Activated effector memory CD4-positive, alpha-beta T cell treated with Interleukin-2 at 50 U/mL for 16 hours (primary cell): ENCODE data around the gene PDS5A.
"Not testable (repeated sequence)": the region's sequence is repeated elsewhere in the genome, so short reads cannot be mapped to it uniquely, and the experiment has no call there.

Experiments used
- DNase-seq: peaks from one replicate; pipeline ENCODE4 v3.0.0-alpha.2; 2020

PDS5A gene

DNA sequence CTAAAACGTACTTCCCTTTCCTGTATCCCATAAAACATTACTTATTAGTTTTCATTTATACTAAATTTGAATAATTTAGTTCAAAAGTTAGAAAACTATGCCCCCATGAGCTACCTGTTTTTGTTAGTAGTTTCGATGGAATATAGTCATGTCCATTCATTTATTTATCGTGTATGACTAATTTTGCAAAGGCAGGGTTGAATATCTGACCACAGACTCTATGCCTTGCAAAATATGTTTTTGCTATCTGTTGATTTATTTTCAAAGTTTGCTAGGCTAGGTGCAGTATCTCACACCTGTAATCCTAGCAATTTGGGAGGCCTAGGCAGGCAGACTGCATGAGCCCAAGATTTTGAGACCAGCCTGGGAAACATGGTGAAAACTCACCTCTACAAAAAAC is 78.4 kb downstream of the PDS5A start:
- DNase-seq, result no peak

DNA sequence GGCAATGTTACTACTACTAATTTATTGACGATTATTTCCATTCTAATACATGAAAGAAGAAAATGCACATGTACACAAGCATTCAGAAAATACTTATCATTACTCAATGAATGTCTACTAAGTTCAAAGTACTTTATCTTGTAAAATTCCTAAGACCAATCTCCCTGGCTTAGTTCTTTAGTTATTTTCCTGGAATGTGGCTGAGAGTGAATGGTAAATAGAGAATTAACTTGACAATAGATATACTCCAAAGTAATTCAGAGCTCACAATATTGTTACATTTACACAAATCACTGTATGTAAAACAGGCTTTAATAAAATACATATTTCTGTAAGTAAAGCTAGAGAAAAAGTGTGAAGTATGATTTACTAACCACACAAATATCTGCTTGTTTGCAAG is 79.7 kb downstream of the PDS5A start:
- DNase-seq, result no peak

DNA sequence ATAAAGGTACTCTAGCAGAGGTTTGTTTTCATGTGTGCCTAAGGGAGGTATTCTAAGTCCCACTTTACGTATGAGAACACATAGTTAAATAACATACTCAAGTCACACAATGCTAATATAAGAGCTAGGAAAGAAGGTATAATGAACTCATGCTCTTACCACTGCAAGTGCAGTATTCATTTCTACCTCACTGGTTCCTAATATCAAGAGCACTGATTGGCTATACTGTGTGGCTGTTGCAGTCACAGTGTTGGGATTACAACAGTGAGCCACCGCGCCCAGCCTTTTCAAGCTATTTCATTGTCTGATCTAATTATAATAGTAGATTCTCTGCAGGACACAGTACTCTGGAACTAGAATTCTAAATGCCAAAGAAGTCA is 84.0 kb downstream of the PDS5A start:
- DNase-seq, result no peak

DNA sequence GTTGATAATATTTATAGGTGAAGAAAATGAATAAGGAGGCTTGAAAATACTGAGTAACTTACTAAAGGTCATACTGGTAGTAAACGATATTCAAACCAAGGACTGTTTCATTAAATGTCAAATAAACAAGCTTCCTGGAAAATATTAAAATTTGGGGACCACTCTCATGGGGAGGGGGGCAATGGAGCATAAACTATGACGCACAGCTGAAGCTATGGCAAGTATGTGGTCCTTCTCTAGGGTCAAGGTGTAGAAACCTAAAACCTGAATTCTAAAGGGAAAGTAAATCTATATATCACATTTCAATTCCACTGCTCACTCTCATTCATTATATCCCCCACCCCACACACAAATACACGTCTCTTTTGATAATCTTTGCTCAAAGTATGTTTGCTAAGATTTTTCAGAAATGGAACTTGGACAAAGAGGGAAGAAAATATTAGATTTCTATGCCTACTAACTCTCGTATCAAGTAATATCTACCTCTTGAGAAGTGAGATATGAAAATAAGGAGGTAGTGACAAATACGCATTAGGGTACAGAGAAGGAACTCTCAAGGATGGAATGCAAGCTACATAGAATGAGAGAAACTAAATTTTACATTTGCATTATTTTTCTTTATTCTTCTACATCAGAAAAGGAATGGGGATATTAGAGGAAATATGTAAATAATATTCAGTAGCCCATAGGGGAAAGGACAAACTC is 84.6 kb downstream of the PDS5A start:
- no peak for DNase-seq

DNA sequence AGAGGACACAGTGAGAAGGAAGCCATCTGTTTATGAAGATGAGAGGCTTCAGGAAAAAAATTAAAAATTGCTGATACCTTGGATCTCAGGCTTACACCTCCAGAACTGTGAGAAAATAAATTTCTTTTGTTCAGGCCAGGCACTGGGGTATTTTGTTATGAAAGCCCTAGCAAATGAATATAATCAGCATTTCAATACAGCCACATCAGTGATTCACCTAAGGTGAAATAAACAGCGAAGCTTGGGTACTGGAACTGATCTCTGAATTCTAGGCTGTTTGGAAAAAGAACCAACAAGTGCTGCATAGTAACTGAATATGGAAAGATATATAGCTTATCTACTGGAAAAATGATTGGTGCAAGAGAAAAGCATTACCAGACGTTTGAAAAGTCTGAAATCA is 88.5 kb downstream of the PDS5A start:
- no peak for DNase-seq

DNA sequence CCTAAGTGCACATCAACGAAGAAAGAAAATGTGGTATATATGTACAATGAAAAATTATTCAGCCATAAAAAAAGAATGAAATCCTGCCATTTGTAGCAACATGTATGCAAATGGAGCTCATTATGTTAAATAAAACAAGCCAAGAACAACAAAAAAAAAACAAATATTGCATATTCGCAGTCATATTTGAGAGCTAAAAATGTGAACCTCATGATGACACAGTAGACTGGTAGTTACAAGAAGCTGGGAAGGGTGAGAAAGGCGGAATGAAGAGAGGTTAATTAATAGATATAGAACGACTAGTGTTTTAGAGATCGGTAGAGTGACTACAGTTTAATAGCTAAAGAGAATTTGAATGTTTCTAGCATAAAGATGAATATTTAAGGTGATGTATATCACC is 89.2 kb downstream of the PDS5A start:
- no peak for DNase-seq

DNA sequence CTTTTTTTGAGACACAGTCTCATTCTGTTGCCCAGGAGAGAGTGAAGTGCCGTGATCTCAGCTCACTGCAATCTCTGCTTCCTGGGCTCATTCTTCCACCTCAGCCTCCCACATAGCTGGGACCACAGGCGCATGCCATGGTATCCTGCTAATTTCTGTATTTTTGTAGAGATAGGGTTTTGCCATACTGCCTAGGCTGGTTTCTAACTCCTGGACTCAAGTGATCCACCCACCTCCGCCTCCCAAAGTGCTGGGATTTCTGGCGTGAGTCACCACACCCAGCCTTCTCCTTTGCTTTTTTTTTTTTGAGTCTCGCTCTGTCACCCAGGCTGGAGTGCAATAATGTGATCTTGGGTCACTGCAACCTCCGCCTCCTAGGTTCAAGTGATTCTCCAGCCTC is 94.1 kb downstream of the PDS5A start:
- no peak for DNase-seq

DNA sequence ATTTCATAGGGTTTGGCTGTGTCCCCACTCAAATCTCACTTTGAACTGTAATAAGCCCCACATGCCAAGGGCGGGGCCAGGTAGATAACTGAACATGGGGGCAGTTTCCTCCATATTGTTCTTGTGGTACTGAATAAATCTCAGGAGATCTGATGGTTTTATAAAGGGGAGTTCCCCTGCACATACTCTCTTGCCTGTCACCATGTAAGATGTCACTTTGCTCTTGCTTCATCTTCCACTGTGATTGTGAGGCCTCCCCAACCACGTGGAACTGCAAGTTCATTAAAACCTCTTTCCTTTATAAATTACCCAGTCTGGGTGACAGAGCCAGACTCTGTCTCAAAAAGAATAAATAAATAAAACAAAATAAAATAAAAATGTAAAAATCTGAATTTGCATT is 95.9 kb downstream of the PDS5A start:
- DNase-seq, result no peak

DNA sequence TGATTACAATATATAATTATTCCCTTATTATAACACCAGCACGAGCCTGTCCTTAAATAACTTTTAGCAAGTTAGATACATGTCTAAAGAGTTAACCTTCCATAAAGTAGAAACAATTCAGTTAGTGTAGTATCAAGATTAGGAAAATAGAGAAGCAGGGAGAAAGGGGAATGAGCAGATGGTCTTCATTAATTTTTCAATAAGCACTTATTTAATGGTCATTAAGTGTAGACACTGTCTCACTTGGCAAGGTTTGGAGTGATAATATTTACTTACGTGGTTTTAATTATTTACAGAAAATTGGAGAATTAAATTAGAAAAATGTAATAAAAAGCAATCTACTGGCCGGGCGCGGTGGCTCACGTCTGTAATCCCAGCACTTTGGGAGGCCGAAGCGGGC is 99.7 kb downstream of the PDS5A start:
- no peak for DNase-seq

DNA sequence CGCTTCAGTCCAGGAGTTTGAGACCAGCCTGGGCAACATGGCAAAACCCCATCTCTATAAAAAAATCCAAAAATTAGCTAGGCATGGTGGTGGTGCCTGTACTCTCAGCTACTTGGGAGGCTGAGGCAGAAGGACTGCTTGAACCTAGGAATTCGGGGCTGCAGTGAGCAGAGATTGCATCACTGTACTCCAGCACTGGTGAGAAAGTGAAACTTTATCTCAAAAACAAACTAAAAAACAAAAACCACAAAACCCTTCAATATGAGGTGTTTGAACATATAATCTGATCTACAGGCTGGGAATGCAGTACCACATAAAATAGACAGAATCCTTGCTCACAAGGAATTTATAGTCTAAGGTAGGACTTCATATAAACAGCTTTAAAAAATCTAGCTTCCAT is 103.9 kb downstream of the PDS5A start:
- no peak for DNase-seq

DNA sequence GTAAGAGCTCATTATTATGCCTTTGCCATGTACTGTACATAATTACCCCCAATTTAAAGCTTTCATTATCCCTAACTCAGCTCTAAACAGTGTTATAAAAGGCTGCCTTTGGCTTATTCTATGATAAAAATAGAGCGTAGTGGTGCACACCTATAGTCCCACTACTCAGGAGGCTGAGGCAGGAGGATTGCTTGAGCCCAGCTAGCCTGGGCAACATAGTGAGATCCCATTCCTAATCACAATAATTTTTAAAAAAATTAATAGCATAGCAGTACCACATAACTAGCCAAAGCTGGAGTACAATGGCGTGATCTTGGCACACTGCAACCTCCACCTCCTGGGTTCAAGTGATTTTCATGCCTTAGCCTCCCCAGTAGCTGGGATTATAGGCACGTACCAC is 112.4 kb downstream of the PDS5A start:
- DNase-seq, result no peak

DNA sequence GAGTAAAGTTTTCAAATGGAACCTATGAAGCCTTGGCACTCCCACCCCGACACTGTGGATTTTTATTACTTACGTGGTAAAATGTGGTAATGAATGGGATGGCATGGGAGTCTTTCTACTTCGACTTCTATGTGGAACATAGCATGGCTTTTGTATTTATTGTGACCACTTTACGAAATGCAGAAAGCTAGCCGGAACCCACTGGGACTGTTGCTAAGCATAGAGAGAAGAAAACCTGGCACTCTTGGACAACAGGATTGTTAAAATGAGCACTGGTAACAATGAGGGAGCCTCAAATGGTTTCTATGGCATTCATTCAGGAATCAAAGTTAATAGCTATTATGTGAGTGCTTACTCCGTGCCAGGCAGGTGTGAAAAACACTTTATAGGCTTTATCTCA is 113.3 kb downstream of the PDS5A start:
- DNase-seq, result no peak

DNA sequence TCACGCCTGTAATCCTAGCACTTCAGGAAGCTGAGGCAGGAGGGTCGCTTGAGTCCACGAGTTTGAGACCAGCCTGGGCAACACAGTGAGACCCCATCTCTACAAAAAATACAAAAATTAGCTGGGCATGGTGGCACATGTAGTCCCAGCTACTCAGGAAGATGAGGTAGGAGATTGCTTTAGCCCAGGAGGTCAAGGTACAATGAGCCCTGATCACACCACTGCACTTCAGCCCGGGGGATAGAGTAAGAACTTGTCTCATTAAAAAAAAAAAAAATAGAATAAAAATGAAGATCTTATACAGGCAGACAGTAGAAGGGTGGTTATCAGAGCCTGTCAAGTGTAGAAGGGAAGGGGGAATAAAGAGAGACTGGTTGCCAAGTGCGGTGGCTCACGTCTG is 116.9 kb downstream of the PDS5A start:
- no peak for DNase-seq

DNA sequence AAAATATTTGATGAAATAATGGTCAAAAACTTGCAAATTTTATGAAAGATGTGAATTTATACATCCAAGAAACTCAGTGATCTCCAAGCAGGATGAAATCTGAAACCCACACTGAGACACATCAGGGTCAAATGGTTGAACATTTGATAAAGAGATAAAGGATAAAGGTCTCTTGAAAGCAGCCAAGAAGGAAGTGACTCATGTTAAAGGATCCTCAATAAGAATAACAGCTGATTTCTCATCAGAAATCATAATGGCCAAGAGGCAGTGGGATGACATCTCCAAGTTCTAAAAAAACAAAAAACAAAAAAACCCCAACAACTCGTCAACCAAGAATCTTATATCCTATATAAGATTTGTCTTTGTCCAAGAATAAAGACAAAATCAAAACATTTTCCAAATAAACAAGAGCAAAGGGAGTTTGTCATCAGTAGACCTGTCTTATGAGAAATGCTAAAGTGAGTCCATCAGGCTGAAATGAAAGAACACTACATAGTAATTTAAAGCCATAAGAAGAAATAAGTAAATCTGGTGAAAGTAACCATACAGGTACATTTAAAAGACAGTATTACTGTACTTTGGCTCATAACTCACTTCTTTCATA is 121.7 kb downstream of the PDS5A start:
- no peak for DNase-seq

DNA sequence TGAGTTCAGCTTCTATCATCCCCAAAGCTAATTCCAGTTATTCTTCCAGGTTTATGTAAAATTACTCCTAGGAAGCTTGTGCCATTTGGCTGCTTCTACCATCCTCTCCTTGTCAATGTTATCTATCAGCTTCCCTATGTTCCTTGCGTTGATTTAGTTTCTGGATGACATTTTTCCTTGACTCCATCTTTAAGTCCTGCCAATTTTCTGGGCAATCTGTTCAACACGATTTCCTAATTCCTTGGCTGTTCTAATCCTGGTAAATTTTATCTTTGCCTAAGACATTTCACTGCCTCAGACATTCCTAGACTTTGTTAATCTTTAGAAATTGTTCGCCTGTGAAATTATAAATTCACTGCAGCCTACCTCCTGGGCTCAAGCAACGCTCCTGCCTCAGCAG is 125.1 kb downstream of the PDS5A start:
- no peak for DNase-seq

DNA sequence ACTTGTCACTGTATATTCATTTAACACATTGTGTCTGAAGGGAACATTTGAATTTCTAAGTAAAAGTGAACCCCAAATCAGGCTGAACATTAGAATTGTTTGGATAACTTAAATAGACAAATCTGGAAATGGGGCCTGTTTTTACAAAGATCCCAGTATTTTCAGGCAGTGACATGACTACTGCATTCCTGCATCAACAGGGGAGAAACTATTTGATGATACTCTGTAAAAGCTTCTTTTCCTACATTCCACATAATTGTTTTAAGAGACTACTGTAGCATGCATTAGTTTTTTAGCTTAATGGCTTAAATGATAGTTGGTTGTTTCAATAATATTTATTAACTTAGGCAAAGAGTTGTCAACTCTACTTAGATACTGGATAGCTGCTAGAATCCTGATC is 127.0 kb downstream of the PDS5A start:
- DNase-seq, result no peak

DNA sequence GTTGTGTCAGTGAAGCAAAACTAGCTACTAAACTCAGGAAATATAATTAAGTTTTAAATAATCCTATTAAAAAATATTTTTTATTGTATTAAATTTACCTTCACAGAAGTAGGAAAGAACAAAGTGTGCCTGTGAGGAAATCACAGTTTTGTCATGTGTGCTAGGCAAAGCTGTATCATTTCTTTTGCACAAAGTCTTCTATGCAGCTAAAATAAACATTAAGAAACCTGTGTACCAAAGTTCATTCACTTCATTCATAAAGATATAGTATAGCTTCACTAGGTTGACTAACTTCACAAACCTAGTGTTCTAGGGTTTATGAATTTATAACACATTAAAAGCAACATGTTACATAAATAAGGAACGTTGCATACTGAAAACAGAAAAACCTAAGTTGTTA is 131.0 kb downstream of the PDS5A start:
- no peak for DNase-seq

DNA sequence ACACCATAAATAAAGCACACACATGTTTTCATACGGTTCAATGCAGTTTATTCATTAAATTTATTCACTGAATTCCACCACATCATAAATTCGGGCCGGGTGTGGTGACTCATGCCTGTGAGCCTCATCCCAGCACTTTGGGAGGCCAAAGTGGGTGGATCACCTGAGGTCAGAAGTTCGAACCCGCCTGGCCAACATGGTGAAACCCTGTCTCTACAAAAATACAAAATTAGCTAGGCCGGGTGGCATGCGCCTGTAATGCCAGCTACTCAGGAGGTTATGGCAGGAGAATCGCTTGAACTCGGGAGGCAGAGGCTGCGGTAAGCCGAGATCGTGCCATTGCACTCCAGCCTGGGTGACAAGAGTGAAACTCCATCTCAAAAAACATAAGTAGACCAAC is 131.6 kb downstream of the PDS5A start:
- DNase-seq, result no peak

DNA sequence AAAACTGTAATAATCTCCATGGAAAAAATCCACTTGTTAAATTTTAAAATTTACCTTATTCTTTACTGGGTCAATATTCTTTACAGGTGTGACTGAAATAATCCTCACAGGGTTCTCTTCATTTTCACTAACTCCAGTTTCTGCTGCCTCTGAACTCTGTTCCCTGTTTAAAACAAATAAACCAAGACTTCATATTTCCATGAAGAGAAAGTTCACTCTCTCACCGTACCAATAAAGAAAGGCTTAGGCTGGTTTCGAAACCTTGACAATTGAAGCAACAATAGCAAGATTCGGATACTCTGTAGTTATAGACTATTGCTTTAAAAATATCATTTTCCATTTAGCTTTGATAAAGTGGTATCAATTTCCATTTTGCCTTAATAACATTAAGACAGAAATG is 135.8 kb downstream of the PDS5A start:
- DNase-seq, result no peak

DNA sequence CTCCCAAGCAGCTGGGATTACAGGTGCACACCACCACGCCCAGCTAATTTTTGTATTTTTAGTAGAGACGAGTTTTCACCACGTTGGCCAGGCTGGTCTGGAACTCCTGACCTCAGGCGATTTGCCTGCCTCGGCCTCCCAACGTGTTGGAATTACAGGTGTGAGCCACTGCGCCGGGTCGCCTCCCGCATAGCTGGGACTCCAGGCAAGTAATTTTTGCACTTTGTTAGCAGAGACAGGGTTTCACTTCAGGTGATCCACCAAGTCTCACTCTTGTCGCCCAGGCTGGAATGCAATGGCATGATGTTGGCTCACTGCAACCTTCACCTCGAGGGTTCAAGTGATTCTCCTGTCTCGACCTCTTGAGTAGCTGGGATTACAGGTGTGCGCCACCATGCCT is 137.2 kb downstream of the PDS5A start:
- DNase-seq, result not testable (repeated sequence)

DNA sequence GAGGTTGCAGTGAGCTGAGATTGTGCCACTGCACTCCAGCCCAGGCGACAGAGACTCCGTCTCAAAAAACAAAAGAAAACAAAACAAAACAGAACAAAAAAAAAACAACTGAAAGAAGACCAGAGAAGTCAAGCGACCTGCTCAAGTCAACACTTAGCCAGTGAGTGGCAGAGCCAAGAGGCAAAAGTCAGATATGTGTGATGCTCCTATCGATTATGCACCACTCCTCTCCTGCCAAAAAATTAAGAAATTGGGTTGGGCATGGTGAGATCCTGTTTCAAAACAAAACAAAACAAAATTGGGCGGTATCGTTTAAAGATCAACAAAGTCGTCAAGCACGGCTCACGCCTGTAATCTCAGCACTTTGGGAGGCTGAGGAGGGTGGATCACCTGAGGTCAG is 137.7 kb downstream of the PDS5A start:
- DNase-seq, result no peak

DNA sequence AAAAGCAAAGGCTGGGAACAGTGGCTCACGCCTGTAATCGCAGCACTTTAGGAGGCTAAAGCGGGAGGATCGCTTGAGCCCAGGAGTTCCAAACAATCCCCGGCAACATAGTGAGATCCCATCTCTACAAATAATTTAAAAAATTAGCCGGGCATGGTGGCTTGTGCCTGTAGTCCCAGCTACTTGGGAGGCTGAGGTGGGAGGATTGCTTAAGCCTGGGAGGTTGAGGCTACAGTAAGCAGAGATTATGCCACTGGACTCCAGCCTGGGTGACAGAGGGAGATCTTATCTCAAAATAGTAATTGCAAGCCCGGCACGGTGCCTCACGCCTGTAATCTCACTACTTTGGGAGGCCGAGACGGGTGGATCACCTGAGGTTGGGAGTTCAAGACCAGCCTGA is 139.3 kb downstream of the PDS5A start:
- not testable (repeated sequence) for DNase-seq

DNA sequence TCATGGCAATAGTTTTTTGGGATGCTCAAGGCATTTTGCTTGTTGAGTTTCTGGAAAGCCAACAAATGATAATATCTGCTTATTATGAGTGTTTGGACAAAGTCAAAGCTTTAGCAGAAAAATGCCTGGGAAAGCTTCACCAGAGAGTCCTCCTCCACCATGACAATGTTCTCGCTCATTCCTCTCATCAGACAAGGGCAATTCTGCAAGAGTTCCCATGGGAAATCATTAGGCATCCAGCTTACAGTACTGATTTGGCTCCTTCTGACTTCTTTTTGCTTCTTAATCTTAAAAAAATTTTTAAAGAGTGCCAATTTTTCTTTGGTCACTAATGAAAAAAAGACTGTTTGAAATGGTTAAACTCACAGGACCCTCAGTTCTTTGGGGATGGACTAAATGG is 143.4 kb downstream of the PDS5A start:
- DNase-seq, result no peak

DNA sequence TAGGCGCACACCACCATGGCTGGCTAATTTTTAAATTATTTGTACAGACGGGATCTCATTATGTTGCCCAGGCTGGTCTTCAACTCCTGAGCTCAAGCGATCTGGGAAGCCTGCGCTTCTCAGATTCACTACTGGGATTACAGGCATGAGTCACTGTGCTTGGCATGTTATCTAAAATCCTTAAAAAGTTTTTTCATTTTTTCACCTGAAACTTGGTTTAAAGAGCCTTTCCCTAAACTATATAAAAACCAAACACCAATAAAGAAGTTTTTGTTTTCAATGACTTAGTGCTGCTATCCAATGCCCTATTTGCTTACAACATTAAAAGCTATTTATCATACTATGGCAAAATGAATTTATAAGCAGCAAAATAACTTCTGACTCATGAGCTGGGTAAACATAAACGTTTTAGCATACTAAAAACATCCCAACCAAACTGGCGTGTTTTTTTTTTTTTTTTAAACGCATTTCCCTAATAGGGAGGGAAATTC is 151.9 kb downstream of the PDS5A start:
- DNase-seq, result no peak

DNA sequence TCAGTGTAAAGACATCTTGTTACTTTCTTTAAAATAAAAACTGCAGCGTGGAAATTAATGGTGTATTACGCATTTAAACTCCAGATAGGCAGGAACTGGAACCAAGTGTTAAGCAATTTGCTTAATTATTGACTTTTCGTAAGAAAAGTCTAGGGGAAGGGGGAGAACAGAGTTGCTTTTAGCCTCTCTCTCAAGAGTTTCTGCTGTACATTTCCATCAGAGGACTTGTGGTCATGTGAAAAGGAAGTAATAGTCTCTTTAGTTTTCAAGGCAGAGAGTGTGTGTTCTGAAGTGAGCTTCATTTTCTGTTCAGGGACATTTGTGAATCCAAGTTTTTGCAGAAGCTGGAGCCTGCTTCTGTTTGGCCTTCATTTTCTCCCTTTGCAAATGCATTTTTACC is 152.6 kb downstream of the PDS5A start:
- no peak for DNase-seq
